ENCODE results near the gene ATF6. TPM values are rescaled to one million over a fixed set of nuclear protein-coding genes. Genes with fewer than 3 reads are reported as not detected.

Gene ATF6
- total RNA-seq, 2 experiments from 2014 or later = 22.9 to 28.0 TPM

GRCh38 chr1:161983725-161984124 lies 217.6 kb downstream of the ATF6 start:
- ChIA-PET CTCF (no interaction called here), POLR2A (no interaction called here)
- H3K27me3 Mint-ChIP-seq = no peaks in the 10 kb centered on the region
- H3K4me1 Mint-ChIP-seq = no peaks in the 10 kb centered on the region
- H3K27ac Mint-ChIP-seq = no peak overlapping the region
- peaks cover 3% of the 10 kb centered on the region for H3K9me3 Mint-ChIP-seq
- no peak for DNase-seq
- H3K4me3 Mint-ChIP-seq = no peak overlapping the region
- no peaks in the 10 kb centered on the region for H3K36me3 Mint-ChIP-seq (ENCODE audit: low read depth)

- ChIA-PET CTCF (no interaction called here), POLR2A (no interaction called here)
- no peak for DNase-seq
- no peaks in the 10 kb centered on the region for H3K36me3 Mint-ChIP-seq (ENCODE audit: low read depth)
- H3K27ac Mint-ChIP-seq = no peak overlapping the region
- no peaks in the 10 kb centered on the region for H3K27me3 Mint-ChIP-seq
- H3K4me1 Mint-ChIP-seq = no peaks in the 10 kb centered on the region
- H3K4me3 Mint-ChIP-seq = no peak overlapping the region
- peaks cover 3% of the 10 kb centered on the region for H3K9me3 Mint-ChIP-seq
These were observed 219.2 kb downstream of the ATF6 start for GRCh38 chr1:161985301-161985822.

- Mint-ChIP-seq H3K27ac (no peak overlapping the region), H3K4me1 (no peaks in the 10 kb centered on the region), H3K9me3 (peaks cover 3% of the 10 kb centered on the region), H3K36me3 (ENCODE audit: low read depth) (no peaks in the 10 kb centered on the region), H3K27me3 (no peaks in the 10 kb centered on the region), H3K4me3 (no peak overlapping the region)
- no peak for DNase-seq
- ChIA-PET CTCF (interaction anchor here (0.9 kb wide), 1 partner anchor 10 kb away, joined by 3 read pairs; no protein-coding TSS in a partner anchor), POLR2A (no interaction called here)
These were observed 220.2 kb downstream of the ATF6 start for GRCh38 chr1:161986328-161986727.

- Mint-ChIP-seq H3K27ac (no peak overlapping the region), H3K4me3 (no peak overlapping the region), H3K4me1 (no peaks in the 10 kb centered on the region), H3K36me3 (ENCODE audit: low read depth) (no peaks in the 10 kb centered on the region), H3K27me3 (no peaks in the 10 kb centered on the region), H3K9me3 (peaks cover 3% of the 10 kb centered on the region)
- no peak for DNase-seq
- CTCF ChIA-PET = interaction anchor here (1.1 kb wide), 1 partner anchor 195 kb away, joined by 3 read pairs; no protein-coding TSS in a partner anchor
- POLR2A ChIA-PET = no interaction called here
These were observed 221.2 kb downstream of the ATF6 start for GRCh38 chr1:161987303-161987702.

- peaks cover 3% of the 10 kb centered on the region for H3K9me3 Mint-ChIP-seq
- H3K27me3 Mint-ChIP-seq = no peaks in the 10 kb centered on the region
- no peak overlapping the region for H3K27ac Mint-ChIP-seq
- ChIA-PET POLR2A (no interaction called here), CTCF (interaction anchor here (1.1 kb wide), 1 partner anchor 195 kb away, joined by 3 read pairs; no protein-coding TSS in a partner anchor)
- no peaks in the 10 kb centered on the region for H3K4me1 Mint-ChIP-seq
- H3K4me3 Mint-ChIP-seq = no peak overlapping the region
- DNase-seq = no peak
- H3K36me3 Mint-ChIP-seq (ENCODE audit: low read depth) = no peaks in the 10 kb centered on the region
These were observed 221.8 kb downstream of the ATF6 start for GRCh38 chr1:161987872-161988271.

DNA sequence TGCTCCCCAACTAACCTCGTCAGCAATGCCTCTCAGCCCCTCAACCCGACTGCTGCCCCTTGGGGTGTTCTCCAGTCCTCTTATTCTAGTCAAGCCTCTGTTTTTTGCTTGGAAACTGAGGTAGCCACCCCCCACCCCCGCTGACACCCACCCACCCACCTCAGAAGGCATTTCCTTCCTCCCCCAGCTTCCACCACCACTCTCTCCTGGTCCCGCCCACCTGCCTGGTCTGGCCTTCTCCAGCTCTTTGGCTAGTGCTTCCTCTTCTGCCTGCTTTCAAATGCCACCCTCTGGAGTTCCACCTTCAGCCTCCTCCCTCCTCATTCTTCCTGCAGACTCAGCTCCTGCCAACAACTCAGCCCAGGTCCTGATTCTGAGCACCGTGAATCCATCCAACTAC lies 222.3 kb downstream of the ATF6 start:
- Mint-ChIP-seq H3K4me1 (no peaks in the 10 kb centered on the region), H3K9me3 (peaks cover 3% of the 10 kb centered on the region), H3K27me3 (no peaks in the 10 kb centered on the region), H3K36me3 (ENCODE audit: low read depth) (no peaks in the 10 kb centered on the region), H3K4me3 (no peak overlapping the region), H3K27ac (no peak overlapping the region)
- CTCF ChIA-PET = no interaction called here
- POLR2A ChIA-PET = no interaction called here
- no peak for DNase-seq

- CTCF ChIA-PET = no interaction called here
- Mint-ChIP-seq H3K27me3 (no peaks in the 10 kb centered on the region), H3K4me3 (no peak overlapping the region), H3K4me1 (no peaks in the 10 kb centered on the region), H3K36me3 (ENCODE audit: low read depth) (no peaks in the 10 kb centered on the region), H3K27ac (no peak overlapping the region), H3K9me3 (peaks cover 3% of the 10 kb centered on the region)
- no peak for DNase-seq
- POLR2A ChIA-PET = no interaction called here
These were observed 223.0 kb downstream of the ATF6 start for GRCh38 chr1:161989108-161989507.

DNA sequence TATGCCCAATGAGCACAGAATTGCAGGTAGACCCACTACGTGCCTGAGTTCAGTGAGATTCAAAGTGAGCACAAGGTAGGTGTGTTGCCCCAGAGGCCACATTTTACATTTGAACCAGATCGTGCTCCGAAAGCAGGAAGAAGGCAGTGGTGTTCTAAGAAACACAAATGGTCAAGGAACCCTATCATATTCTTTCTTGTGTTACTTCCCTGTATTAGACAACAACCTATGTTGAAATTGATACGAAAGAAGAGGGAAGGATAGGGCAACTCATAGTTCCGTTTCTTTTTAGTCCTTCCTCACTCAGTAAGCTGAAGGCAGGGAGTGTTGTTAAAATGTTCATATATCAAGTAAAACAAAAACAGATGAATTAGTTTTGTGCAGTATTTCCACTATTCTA lies 223.7 kb downstream of the ATF6 start:
- no peak overlapping the region for H3K4me3 Mint-ChIP-seq
- ChIA-PET POLR2A (no interaction called here), CTCF (no interaction called here)
- H3K4me1 Mint-ChIP-seq = no peaks in the 10 kb centered on the region
- H3K36me3 Mint-ChIP-seq (ENCODE audit: low read depth) = no peaks in the 10 kb centered on the region
- no peak overlapping the region for H3K27ac Mint-ChIP-seq
- peaks cover 3% of the 10 kb centered on the region for H3K9me3 Mint-ChIP-seq
- no peak for DNase-seq
- H3K27me3 Mint-ChIP-seq = no peaks in the 10 kb centered on the region

GRCh38 chr1:161993576-161993975 lies 227.5 kb downstream of the ATF6 start:
- Mint-ChIP-seq H3K4me1 (no peaks in the 10 kb centered on the region), H3K4me3 (no peak overlapping the region), H3K27me3 (no peaks in the 10 kb centered on the region), H3K27ac (no peak overlapping the region), H3K9me3 (no peaks in the 10 kb centered on the region), H3K36me3 (ENCODE audit: low read depth) (no peaks in the 10 kb centered on the region)
- ChIA-PET POLR2A (no interaction called here), CTCF (no interaction called here)
- no peak for DNase-seq

DNA sequence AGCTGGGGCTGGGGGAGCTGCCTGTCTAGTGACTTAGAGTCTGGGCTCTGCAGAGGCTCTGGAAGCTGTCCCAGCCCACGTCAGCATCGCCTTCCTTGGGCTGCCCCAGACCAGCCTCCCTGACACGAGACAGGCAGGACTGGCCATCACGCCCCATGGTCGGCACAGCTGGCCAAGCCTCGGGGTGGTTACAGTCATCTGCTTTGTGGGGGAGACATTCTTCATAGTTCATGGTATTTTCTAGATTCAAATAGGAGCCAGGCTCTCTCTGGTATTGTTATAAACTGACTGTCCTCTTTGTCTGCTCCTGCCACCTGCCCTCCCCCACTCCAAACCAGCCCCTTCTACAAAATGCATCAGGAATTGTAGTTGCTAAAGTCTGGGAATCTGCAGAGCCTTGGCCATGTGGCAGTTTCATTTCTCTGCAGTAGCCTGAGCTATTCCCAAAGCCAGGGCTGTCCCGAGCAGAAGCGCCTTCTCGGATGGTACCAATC lies 228.1 kb downstream of the ATF6 start:
- Mint-ChIP-seq H3K27me3 (no peaks in the 10 kb centered on the region), H3K27ac (no peak overlapping the region), H3K36me3 (ENCODE audit: low read depth) (no peaks in the 10 kb centered on the region), H3K4me1 (no peaks in the 10 kb centered on the region), H3K9me3 (no peaks in the 10 kb centered on the region), H3K4me3 (no peak overlapping the region)
- ChIA-PET POLR2A (no interaction called here), CTCF (no interaction called here)
- DNase-seq = no peak

GRCh38 chr1:161997152-161997551 lies 231.0 kb downstream of the ATF6 start:
- Mint-ChIP-seq H3K27me3 (no peaks in the 10 kb centered on the region), H3K27ac (no peak overlapping the region), H3K4me1 (no peaks in the 10 kb centered on the region), H3K4me3 (no peak overlapping the region), H3K36me3 (ENCODE audit: low read depth) (no peaks in the 10 kb centered on the region), H3K9me3 (no peaks in the 10 kb centered on the region)
- DNase-seq = no peak
- ChIA-PET POLR2A (no interaction called here), CTCF (no interaction called here)

DNA sequence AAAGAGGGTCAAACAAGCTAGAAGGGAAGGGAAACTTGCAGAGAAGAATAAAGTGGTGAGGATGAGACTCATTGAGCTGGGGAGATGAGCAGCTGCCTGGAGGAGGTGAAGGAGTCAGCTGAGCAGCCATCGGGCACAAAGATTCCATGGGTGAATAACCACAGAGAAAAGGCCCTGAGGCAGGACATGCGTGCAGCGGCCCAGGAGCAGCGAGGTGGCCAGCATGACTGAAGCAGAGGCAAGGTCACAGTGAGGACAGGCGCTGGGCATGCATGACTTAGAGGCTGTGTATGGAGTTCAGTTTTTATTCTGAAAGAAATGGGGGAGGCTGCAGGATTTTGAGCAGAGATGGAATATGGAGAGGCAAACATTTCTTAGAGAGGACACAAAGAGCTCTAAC lies 232.7 kb downstream of the ATF6 start:
- Mint-ChIP-seq H3K27ac (no peak overlapping the region), H3K9me3 (no peaks in the 10 kb centered on the region), H3K4me1 (peaks cover 4% of the 10 kb centered on the region), H3K4me3 (no peak overlapping the region), H3K27me3 (no peaks in the 10 kb centered on the region), H3K36me3 (ENCODE audit: low read depth) (no peaks in the 10 kb centered on the region)
- ChIA-PET POLR2A (no interaction called here), CTCF (interaction anchor here (0.8 kb wide), 1 partner anchor 145 kb away, joined by 3 read pairs; no protein-coding TSS in a partner anchor)
- DNase-seq = no peak

GRCh38 chr1:161999301-162000052 lies 233.4 kb downstream of the ATF6 start:
- no peak for DNase-seq
- no peaks in the 10 kb centered on the region for H3K27me3 Mint-ChIP-seq
- H3K36me3 Mint-ChIP-seq (ENCODE audit: low read depth) = no peaks in the 10 kb centered on the region
- H3K9me3 Mint-ChIP-seq = no peaks in the 10 kb centered on the region
- no peak overlapping the region for H3K4me3 Mint-ChIP-seq
- ChIA-PET POLR2A (no interaction called here), CTCF (interaction anchor here (0.8 kb wide), 1 partner anchor 145 kb away, joined by 3 read pairs; no protein-coding TSS in a partner anchor)
- H3K27ac Mint-ChIP-seq = no peak overlapping the region
- H3K4me1 Mint-ChIP-seq = peaks cover 6% of the 10 kb centered on the region

- POLR2A ChIA-PET = no interaction called here
- no peak for DNase-seq
- H3K4me3 Mint-ChIP-seq = no peak overlapping the region
These were observed 233.9 kb downstream of the ATF6 start for GRCh38 chr1:162000053-162000420.

More at GRCh38 chr1:162000053-162000420, 233.9 kb downstream of the ATF6 start:
- Mint-ChIP-seq H3K4me1 (peaks cover 9% of the 10 kb centered on the region), H3K9me3 (no peaks in the 10 kb centered on the region), H3K27me3 (no peaks in the 10 kb centered on the region), H3K36me3 (ENCODE audit: low read depth) (no peaks in the 10 kb centered on the region), H3K27ac (no peak overlapping the region)
- CTCF ChIA-PET = no interaction called here

All from activated CD4-positive, alpha-beta T cell treated with anti-CD3 and anti-CD28 coated beads, Interleukin-2, amount 10 ng/mL, durations not matched to agents 7 days and 5 days (primary cell).